Sigmoid colon (tissue), 7 donors: ENCODE data around the gene BBX. TPM values are rescaled to one million over a fixed set of nuclear protein-coding genes. Genes with fewer than 3 reads are reported as not detected.

Experiments
- DNase-seq: peaks from one replicate; pipeline ENCODE4 v3.0.0-alpha.2; 2019
- H3K27ac ChIP-seq, 4 donors: fragments of 200-600 bp; sonication (generic); one replicate each; pipeline ENCODE4 v1.5.1; 2016 to 2019; ENCODE audit warnings: mild to moderate bottlenecking in 1 of 4
- H3K27me3 ChIP-seq, 3 donors: fragments of 200-600 bp; sonication (generic); one replicate each; pipeline ENCODE4 v1.5.1; 2019; ENCODE audit warnings: mild to moderate bottlenecking in 1 of 3
- H3K36me3 ChIP-seq, 4 donors: fragments of 200-600 bp; sonication (generic); one replicate each; pipeline ENCODE4 v1.5.1; 2016 to 2019
- H3K4me1 ChIP-seq, 4 donors: fragments of 200-600 bp; sonication (generic); one replicate each; pipeline ENCODE4 v1.5.1; 2017 to 2019
- H3K4me3 ChIP-seq, 4 donors: fragments of 200-600 bp; sonication (generic); one replicate each; pipeline ENCODE4 v1.5.1; 2017 to 2019; ENCODE audit warnings: mild to moderate bottlenecking in 2 of 4, moderate library complexity in 1 of 4
- H3K9me3 ChIP-seq, 4 donors: fragments of 200-600 bp in 3 of 4; sonication (generic) in 3 of 4; one replicate each; pipeline versions ENCODE4 v1.5.1 to v1.6.1; 2013 to 2019
- CTCF ChIP-seq, 4 experiments: fragments of 450-650 bp in 3 of 4; fragments of 200-600 bp in 1 of 4; IDR thresholded peaks; one replicate each; pipeline ENCODE4 v1.5.1; 2016 to 2019; ENCODE audit warnings: antibody characterized with exemption in 4 of 4, mild to moderate bottlenecking in 3 of 4, moderate library complexity in 2 of 4
- EP300 ChIP-seq, 4 donors: sonication (generic); formaldehyde crosslinking; IDR thresholded peaks; one replicate each; pipeline ENCODE4 v1.6.1; 2017; ENCODE audit warnings: antibody characterized with exemption in 4 of 4
- POLR2A ChIP-seq, 2 donors: fragments of 450-650 bp; IDR thresholded peaks; one replicate each; pipeline ENCODE4 v1.6.1; 2016; ENCODE audit warnings: antibody characterized with exemption in 2 of 2, mild to moderate bottlenecking in 2 of 2, moderate library complexity in 2 of 2
- POLR2AphosphoS5 ChIP-seq, 4 donors: sonication (generic); formaldehyde crosslinking; IDR thresholded peaks; one replicate each; pipeline ENCODE4 v1.6.1; 2017; ENCODE audit warnings: antibody characterized with exemption in 4 of 4
- WGBS, 2 donors: extraction: QIAGEN DNeasy Blood & Tissue Kit; methylation state at CpG; one replicate each; pipeline ENCODE4 v1.1.7; 2013; 5-methylcytosine and 5-hydroxymethylcytosine counted together
- intact Hi-C: fragments of 100-400 bp; cut with DNase I; formaldehyde crosslinking; loops from one replicate; pipeline ENCODE4 v1.15.1; 2023
- polyA plus RNA-seq, 3 donors: library from polyadenylated mRNA; stranded (reverse); fragments of 200-250 nt; gene quantifications; one replicate each; pipeline ENCODE4 v1.2.3, GENCODE V29; 2013
- total RNA-seq, 4 donors: library from RNA; depleted of rRNA; stranded (reverse); fragments of >200 nt; gene quantifications; one replicate each; pipeline ENCODE4 v1.1.0, GENCODE V29; 2016
- donor health status: healthy with polysubstance abuse.
- donor health status: Bipolar disorder and iron deficiency.
- donor health status: healthy.

The BBX gene
- total and polyA plus RNA-seq, 7 donors: 3.0 to 93.3 (median 71.1) TPM

- Histone ChIP-seq H3K27ac (no peak overlapping the region), H3K27me3 (no peaks in the 10 kb centered on the region), H3K4me1 (peaks cover 0 to 19% (median 0%) of the 10 kb centered on the region in 4 donors), H3K36me3 (peaks cover 0 to 20% (median 0%) of the 10 kb centered on the region in 4 donors), H3K4me3 (no peak overlapping the region), H3K9me3 (no peaks in the 10 kb centered on the region)
- DNase-seq: no peak
- intact Hi-C loops: no loop called here
- TF ChIP-seq POLR2AphosphoS5 (IDR thresholded peaks at IDR 0.05) (no peak), EP300 (IDR thresholded peaks at IDR 0.05) (no peak)
- WGBS, 2 donors: 77 to 87% methylated on average over 2 of the region's 2 CpGs
These were observed 195.8 kb downstream of the BBX start for GRCh38 chr3:107718547-107718946.

- Histone ChIP-seq H3K4me3 (no peak overlapping the region), H3K9me3 (no peaks in the 10 kb centered on the region), H3K4me1 (no peaks in the 10 kb centered on the region), H3K27me3 (no peaks in the 10 kb centered on the region), H3K36me3 (peaks cover 0 to 15% (median 0%) of the 10 kb centered on the region in 4 donors), H3K27ac (no peak overlapping the region)
- 76 to 93% methylated on average over 4 of the region's 4 CpGs for WGBS, 2 donors
- intact Hi-C loops: no loop called here
- DNase-seq: no peak
- TF ChIP-seq EP300 (IDR thresholded peaks at IDR 0.05): no peak
These were observed 204.3 kb downstream of the BBX start for GRCh38 chr3:107727102-107727501.

GRCh38 chr3:107729686-107730085, 206.9 kb downstream of the BBX start:
- TF ChIP-seq POLR2A (IDR thresholded peaks at IDR 0.05) (no peak), EP300 (IDR thresholded peaks at IDR 0.05) (no peak), CTCF (IDR thresholded peaks at IDR 0.05) (no peak), POLR2AphosphoS5 (IDR thresholded peaks at IDR 0.05) (no peak)
- Histone ChIP-seq H3K27ac (no peak overlapping the region), H3K4me3 (no peak overlapping the region), H3K36me3 (peaks cover 0 to 26% (median 2%) of the 10 kb centered on the region in 4 donors), H3K9me3 (no peaks in the 10 kb centered on the region), H3K27me3 (no peaks in the 10 kb centered on the region), H3K4me1 (no peaks in the 10 kb centered on the region)
- intact Hi-C loops: no loop called here
- no peak for DNase-seq
- 89 to 93% methylated on average over 4 of the region's 4 CpGs for WGBS, 2 donors

GRCh38 chr3:107734317-107734716, 211.6 kb downstream of the BBX start:
- DNase-seq: no peak
- H3K4me1 ChIP-seq: no peaks in the 10 kb centered on the region
- WGBS, 2 donors: 81 to 85% methylated on average over 3 of the region's 3 CpGs
- H3K27me3 ChIP-seq: no peaks in the 10 kb centered on the region
- no peak overlapping the region for H3K27ac ChIP-seq
- intact Hi-C loops: no loop called here
- H3K36me3 ChIP-seq: peaks cover 0 to 20% (median 2%) of the 10 kb centered on the region in 4 donors
- no peak overlapping the region for H3K4me3 ChIP-seq
- no peaks in the 10 kb centered on the region for H3K9me3 ChIP-seq
- no peak for TF ChIP-seq CTCF (IDR thresholded peaks at IDR 0.05)
- TF ChIP-seq EP300 (IDR thresholded peaks at IDR 0.05): no peak
- TF ChIP-seq POLR2A (IDR thresholded peaks at IDR 0.05): no peak

GRCh38 chr3:107737914-107738313, 215.2 kb downstream of the BBX start:
- H3K27me3 ChIP-seq: no peaks in the 10 kb centered on the region
- H3K4me1 ChIP-seq: no peaks in the 10 kb centered on the region
- TF ChIP-seq POLR2AphosphoS5 (IDR thresholded peaks at IDR 0.05) (no peak), CTCF (IDR thresholded peaks at IDR 0.05) (no peak), EP300 (IDR thresholded peaks at IDR 0.05) (no peak), POLR2A (IDR thresholded peaks at IDR 0.05) (no peak)
- no peak for DNase-seq
- no peak overlapping the region for H3K4me3 ChIP-seq
- no peaks in the 10 kb centered on the region for H3K9me3 ChIP-seq
- intact Hi-C loops: no loop called here
- peaks cover 0 to 10% (median 2%) of the 10 kb centered on the region in 4 donors for H3K36me3 ChIP-seq
- H3K27ac ChIP-seq: no peak overlapping the region

GRCh38 chr3:107738486-107739183, 215.9 kb downstream of the BBX start:
- Histone ChIP-seq H3K4me1 (no peaks in the 10 kb centered on the region), H3K4me3 (no peak overlapping the region), H3K36me3 (peaks cover 0 to 5% (median under 1%) of the 10 kb centered on the region in 4 donors), H3K27ac (no peak overlapping the region), H3K27me3 (no peaks in the 10 kb centered on the region), H3K9me3 (no peaks in the 10 kb centered on the region)
- no peak for DNase-seq
- TF ChIP-seq CTCF (IDR thresholded peaks at IDR 0.05) (no peak), EP300 (IDR thresholded peaks at IDR 0.05) (no peak), POLR2AphosphoS5 (IDR thresholded peaks at IDR 0.05) (no peak)
- WGBS, 2 donors: 86 to 90% methylated on average over 5 of the region's 5 CpGs
- intact Hi-C loops: no loop called here
